ENCODE results near the gene CCDC102A.

The CCDC102A gene

DNA sequence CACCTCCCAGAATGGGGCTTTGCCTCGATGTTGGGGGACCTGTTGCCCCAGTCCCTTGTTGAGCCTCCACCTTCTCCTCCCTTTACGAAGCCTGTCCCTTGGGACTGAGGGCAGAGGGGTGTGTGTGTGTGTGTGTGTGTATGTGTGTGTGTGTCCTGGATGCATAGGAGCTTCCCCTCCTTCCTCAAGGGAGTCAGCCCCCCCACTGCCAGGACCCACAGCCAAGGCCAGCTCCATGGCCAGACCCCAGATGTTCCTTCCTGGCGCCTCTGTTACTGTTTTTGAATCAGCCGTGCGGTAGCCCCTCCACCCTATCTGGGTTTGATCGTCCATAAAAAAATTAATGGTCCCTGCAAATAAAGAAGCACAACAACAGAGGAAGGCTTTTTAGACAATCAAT is 32.4 kb downstream of the CCDC102A start:
- TF ChIP-seq, protein P1, sequence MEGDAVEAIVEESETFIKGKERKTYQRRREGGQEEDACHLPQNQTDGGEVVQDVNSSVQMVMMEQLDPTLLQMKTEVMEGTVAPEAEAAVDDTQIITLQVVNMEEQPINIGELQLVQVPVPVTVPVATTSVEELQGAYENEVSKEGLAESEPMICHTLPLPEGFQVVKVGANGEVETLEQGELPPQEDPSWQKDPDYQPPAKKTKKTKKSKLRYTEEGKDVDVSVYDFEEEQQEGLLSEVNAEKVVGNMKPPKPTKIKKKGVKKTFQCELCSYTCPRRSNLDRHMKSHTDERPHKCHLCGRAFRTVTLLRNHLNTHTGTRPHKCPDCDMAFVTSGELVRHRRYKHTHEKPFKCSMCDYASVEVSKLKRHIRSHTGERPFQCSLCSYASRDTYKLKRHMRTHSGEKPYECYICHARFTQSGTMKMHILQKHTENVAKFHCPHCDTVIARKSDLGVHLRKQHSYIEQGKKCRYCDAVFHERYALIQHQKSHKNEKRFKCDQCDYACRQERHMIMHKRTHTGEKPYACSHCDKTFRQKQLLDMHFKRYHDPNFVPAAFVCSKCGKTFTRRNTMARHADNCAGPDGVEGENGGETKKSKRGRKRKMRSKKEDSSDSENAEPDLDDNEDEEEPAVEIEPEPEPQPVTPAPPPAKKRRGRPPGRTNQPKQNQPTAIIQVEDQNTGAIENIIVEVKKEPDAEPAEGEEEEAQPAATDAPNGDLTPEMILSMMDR (IDR thresholded peaks at IDR 0.05) = no peak

DNA sequence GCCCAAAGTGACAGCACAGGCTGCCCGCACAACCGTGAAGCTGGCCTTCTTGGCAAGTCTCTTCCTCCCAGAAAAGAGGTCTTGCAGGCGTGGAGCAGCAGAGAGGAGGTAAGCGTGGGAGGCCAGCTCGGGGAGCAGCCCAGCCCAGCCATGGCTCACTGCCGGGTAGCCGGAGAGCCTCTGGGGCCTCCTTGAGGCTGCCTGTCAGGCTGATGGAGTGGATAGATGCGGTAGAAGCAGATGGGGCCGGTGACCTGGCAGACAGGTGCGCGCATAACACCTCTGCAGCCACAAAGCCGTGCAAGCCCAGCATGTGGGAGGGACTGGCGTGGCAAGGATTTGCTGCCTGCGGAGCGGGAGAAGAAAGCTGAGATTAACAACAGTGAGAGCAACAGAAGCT is 33.0 kb downstream of the CCDC102A start:
- TF ChIP-seq, protein P1 (IDR thresholded peaks at IDR 0.05) = no peak

DNA sequence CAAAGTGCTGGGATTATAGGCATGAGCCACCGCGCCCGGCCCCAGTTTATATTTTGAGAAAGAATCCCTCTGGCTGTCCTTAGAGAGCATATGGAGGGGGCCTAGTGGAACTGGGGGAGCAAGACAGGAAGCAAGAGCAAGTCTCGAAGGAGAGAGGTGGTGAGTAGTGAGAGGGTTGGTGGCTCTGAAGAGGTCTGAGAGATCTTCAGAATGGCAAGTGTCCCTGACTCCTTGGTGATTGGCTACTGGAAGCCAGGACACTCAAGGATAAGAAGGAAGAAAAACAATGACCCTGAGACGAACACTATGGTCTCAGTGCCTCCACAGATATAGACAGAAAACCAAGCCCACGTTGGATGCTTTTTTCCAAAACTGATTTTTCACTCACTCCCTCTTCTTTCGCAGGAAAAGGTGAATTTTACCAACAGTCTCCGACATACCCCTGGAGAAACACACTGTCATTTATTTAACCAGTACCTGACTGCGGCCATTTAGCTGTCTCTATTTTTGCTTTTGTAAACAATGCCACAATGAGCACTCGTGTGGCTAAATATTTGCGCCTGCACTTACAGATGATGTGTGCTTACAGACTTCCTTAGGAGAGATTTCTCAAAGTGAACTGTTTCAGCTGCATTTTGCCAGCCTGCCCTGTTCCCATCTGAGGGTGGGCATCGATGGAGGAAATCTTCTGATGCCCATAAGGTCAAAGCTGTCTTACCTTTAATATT is 34.2 kb downstream of the CCDC102A start:
- TF ChIP-seq, protein P1 (IDR thresholded peaks at IDR 0.05) = no peak

DNA sequence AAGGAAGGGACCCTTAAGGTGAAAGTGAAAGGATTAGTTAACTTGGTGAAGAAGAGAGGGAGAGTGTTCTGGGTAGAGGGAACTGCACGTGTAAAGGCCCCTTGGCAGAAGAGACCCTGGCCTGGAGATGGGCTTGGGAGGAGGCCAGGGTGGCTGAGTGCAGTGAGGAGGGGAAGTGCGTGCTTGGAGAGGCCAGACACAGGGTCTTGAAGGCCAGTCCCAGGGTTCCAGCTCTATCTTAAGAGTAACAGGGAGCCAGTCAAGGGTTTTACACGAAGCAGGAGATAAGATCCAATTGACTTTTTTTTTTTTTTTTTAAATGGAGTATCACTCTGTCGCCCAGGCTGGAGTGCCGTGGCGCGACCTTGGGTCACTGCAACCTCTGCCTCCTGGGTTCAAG is 34.9 kb downstream of the CCDC102A start:
- TF ChIP-seq, protein P1 (IDR thresholded peaks at IDR 0.05) = no peak

DNA sequence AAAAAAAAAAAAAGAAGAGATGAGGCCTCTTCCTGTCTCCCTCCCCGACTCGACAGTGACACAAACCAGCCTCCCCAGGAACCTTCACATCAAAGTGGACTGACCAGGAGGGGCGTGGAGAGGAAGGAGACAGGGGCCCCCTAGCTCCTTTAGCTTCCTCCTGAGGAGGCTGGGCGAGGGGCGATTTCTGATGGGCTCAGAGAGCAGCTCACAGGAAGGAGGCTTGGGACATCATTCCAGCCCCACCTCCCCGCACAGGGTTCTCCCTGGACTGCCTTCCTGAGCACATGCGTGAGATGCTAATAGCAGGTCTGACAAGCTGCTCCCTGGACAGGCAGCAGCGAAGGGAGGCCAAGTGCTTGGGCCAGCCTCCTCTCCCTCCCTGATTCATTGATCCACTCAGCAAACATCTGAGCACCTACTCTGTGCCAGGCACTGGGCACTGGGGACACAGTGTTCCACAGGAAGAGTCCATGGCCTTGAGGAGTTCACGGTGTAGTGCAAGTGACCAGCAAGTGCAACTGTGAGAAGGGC is 35.7 kb downstream of the CCDC102A start:
- TF ChIP-seq, protein P1 (IDR thresholded peaks at IDR 0.05) = no peak

DNA sequence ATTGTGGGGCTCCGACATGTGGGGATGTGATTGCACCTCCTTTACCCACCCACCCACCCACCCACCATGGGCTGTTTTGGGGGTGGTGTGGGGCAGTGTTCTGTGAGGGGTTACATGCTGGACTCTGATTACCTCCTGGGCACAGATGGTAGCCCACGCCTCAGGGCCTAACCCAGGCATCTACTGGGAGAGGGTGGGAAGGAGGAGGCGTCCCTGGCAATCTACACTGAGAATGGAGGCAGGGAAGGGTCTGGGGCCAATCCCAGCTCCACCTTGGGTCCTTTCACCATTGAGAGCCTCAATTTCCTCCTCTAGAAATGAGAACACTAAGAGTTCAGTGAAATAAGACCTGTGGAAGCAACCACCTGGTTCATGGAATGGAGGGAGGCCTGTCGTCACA is 38.3 kb downstream of the CCDC102A start:
- TF ChIP-seq, protein P1 (IDR thresholded peaks at IDR 0.05) = no peak

DNA sequence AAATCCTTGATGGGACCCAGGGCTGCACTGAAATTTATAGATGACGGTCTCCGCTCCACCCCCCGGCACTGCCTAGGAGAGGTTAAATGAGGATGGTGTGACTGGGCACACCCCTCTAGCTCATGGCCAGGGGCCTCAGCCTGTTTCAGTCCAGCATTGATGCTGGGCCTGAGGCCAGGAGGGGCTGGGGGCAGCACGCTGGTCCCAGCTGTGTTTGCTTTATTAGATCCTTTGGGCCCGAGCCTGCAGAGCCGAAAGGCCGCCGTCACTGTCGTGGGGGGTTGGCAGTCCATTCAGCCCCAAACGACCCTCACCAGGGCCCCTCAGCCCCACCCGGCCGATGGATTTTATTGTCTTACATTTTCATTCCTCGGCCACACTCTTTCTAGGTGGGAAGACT is 39.2 kb downstream of the CCDC102A start:
- TF ChIP-seq, protein P1 (IDR thresholded peaks at IDR 0.05) = no peak

Data from LNCAP (cell line).